ENCODE results near the gene CDC42BPB. TPM values are rescaled to one million over a fixed set of nuclear protein-coding genes. Genes with fewer than 3 reads are reported as not detected.
A peak's percentile ranks its signal among the peaks of the same experiment; 100 is the strongest.

CDC42BPB gene
- total RNA-seq, 4 donors from 2014 or later, result 145 to 255 (median 197) TPM

GRCh38 chr14:102998393-102998792, 59.0 kb downstream of the CDC42BPB start:
- Histone ChIP-seq H3K27ac (no peak overlapping the region), H3K4me3 (no peak overlapping the region), H3K27me3 (no peaks in the 10 kb centered on the region), H3K9me3 (no peaks in the 10 kb centered on the region), H3K36me3 (peaks cover 0 to 65% (median 0%) of the 10 kb centered on the region in 3 donors), H3K4me1 (peaks cover 0 to 14% (median 7%) of the 10 kb centered on the region in 4 donors)
- TF ChIP-seq, protein P1, sequence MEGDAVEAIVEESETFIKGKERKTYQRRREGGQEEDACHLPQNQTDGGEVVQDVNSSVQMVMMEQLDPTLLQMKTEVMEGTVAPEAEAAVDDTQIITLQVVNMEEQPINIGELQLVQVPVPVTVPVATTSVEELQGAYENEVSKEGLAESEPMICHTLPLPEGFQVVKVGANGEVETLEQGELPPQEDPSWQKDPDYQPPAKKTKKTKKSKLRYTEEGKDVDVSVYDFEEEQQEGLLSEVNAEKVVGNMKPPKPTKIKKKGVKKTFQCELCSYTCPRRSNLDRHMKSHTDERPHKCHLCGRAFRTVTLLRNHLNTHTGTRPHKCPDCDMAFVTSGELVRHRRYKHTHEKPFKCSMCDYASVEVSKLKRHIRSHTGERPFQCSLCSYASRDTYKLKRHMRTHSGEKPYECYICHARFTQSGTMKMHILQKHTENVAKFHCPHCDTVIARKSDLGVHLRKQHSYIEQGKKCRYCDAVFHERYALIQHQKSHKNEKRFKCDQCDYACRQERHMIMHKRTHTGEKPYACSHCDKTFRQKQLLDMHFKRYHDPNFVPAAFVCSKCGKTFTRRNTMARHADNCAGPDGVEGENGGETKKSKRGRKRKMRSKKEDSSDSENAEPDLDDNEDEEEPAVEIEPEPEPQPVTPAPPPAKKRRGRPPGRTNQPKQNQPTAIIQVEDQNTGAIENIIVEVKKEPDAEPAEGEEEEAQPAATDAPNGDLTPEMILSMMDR (IDR thresholded peaks at IDR 0.05), result no peak
- TF ChIP-seq POLR2A (IDR thresholded peaks at IDR 0.05), result no peak
- DNase-seq, result no peak

- H3K4me3 ChIP-seq, result no peak overlapping the region
- no peaks in the 10 kb centered on the region for H3K27me3 ChIP-seq
- peaks cover 0 to 57% (median 0%) of the 10 kb centered on the region in 3 donors for H3K36me3 ChIP-seq
- TF ChIP-seq, protein P1 (IDR thresholded peaks at IDR 0.05), result no peak
- no peak for TF ChIP-seq POLR2A (IDR thresholded peaks at IDR 0.05)
- H3K27ac ChIP-seq, result no peak overlapping the region
- no peaks in the 10 kb centered on the region for H3K9me3 ChIP-seq
- H3K4me1 ChIP-seq, result peaks cover 0 to 14% (median 7%) of the 10 kb centered on the region in 4 donors
- DNase-seq, result no peak
Observed at GRCh38 chr14:102996941-102997340, 60.4 kb downstream of the CDC42BPB start.

- Histone ChIP-seq H3K27ac (peak overlapping the region in 3 of 4 donors; percentile 69 to 86 (median 76)), H3K36me3 (peaks cover 0 to 59% (median 0%) of the 10 kb centered on the region in 3 donors), H3K9me3 (no peaks in the 10 kb centered on the region), H3K27me3 (no peaks in the 10 kb centered on the region), H3K4me1 (peaks cover 0 to 14% (median 4%) of the 10 kb centered on the region in 4 donors), H3K4me3 (no peak overlapping the region)
- DNase-seq, result peak in 2 of 3 donors; percentile 64 to 70
- TF ChIP-seq POLR2A (IDR thresholded peaks at IDR 0.05), result peak in 1 of 2 donors; percentile 27
- TF ChIP-seq, protein P1 (IDR thresholded peaks at IDR 0.05), result no peak
Observed at GRCh38 chr14:102994689-102995088, 62.7 kb downstream of the CDC42BPB start.

DNA sequence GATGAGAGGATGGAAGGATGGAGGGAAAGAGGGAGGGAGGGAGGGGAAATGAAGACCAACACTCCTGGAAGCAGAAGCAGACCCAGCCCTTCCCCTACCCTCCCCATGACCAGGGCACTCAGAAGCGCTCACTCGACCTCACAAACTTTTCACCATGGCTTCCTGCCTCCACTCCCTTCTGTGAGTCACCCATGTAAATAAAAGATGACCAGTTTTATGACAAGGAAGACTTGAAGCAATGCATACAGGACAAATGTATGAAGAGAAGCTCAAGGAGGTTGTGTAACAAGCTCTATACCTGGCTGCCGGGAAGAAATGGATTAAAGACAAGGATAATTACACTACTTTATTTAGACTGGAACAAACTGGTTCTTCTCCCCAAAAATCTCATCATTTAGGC, 63.8 kb downstream of the CDC42BPB start:
- Histone ChIP-seq H3K27me3 (no peaks in the 10 kb centered on the region), H3K4me3 (no peak overlapping the region), H3K4me1 (peaks cover 0 to 14% (median 4%) of the 10 kb centered on the region in 4 donors), H3K9me3 (peaks cover 0 to under 1% (median 0%) of the 10 kb centered on the region in 4 donors), H3K36me3 (peaks cover 0 to 62% (median 0%) of the 10 kb centered on the region in 3 donors), H3K27ac (peak overlapping the region in 3 of 4 donors; percentile 69 to 86 (median 76))
- TF ChIP-seq POLR2A (IDR thresholded peaks at IDR 0.05), result peak in 1 of 2 donors; percentile 48
- TF ChIP-seq, protein P1 (IDR thresholded peaks at IDR 0.05), result no peak
- peak in 1 of 3 donors; percentile 74 for DNase-seq

GRCh38 chr14:102991376-102991775, 66.0 kb downstream of the CDC42BPB start:
- DNase-seq, result no peak
- Histone ChIP-seq H3K27ac (no peak overlapping the region), H3K9me3 (peaks cover 0 to 7% (median 0%) of the 10 kb centered on the region in 4 donors), H3K36me3 (peaks cover 0 to 63% (median 0%) of the 10 kb centered on the region in 3 donors), H3K4me3 (no peak overlapping the region), H3K4me1 (peaks cover 0 to 14% (median 4%) of the 10 kb centered on the region in 4 donors), H3K27me3 (no peaks in the 10 kb centered on the region)
- TF ChIP-seq, protein P1 (IDR thresholded peaks at IDR 0.05), result no peak
- TF ChIP-seq POLR2A (IDR thresholded peaks at IDR 0.05), result no peak

Measured in Peyer's patch (tissue), 4 donors.